ENCODE measurements around the gene SEMA4B. TPM values are rescaled to one million over a fixed set of nuclear protein-coding genes. Genes with fewer than 3 reads are reported as not detected.
"Not testable (repeated sequence)": the region's sequence is repeated elsewhere in the genome, so short reads cannot be mapped to it uniquely, and the experiment has no call there.

SEMA4B gene
- total RNA-seq, 1 donor from 2014 or later: 3.5 TPM

DNA sequence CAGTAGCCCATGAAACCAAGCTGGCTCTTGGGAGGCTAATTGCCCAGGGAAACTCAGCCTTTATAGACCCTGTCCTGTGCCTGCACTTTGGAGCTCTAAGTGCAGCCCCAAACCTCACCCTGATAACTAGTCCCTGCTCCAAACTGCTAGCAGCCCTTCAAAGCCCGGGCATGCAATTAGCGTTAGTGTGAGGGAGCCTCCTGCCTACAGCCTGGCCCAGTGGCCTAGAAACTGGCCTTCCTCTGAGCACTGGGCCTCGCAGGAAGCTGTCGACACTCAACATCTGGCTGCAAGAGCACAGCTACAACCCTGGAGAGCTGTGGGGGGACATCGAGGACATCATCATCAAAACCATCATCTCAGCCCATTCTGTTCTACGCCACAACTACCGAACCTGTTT lies 56.6 kb downstream of the SEMA4B start:
- no peak for DNase-seq (ENCODE audit: low read depth)

DNA sequence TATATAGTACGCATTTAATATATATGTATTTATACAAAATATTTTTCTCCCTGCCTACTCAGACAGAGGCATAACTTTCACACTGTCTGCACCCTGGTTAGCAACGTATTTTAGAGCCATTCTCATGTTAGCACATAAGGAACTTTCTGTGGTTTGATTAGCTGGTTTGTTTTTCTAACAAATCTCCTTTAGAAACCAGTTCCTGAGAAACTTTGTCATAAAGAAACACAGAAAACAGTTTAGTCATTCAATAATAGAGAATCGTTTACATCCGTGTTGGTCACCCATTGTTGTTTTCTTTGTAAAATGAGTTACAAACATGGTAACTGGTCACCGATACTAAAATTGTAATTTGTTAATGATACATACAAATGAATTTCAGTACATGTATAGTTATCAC lies 58.4 kb downstream of the SEMA4B start:
- no peak for DNase-seq (ENCODE audit: low read depth)

DNA sequence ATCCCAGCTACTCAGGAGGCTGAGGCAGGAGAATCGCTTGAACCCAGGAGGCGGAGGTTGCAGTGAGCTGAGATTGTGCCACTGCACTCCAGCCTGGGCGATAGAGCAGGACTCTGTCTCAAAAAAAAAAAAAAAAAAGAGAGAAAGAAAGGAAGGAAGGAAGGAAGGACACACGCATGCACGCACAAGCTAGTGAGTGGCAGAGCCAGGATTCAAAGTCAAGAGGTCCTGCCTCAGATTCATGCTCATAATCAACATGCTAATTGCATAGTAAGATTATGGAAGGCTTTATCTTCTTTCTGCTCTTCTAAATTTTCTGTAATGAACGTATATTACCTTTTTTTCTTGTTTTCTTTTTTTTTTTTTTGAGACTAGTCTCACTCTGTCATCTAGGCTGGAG lies 59.6 kb downstream of the SEMA4B start:
- DNase-seq (ENCODE audit: low read depth): not testable (repeated sequence)

DNA sequence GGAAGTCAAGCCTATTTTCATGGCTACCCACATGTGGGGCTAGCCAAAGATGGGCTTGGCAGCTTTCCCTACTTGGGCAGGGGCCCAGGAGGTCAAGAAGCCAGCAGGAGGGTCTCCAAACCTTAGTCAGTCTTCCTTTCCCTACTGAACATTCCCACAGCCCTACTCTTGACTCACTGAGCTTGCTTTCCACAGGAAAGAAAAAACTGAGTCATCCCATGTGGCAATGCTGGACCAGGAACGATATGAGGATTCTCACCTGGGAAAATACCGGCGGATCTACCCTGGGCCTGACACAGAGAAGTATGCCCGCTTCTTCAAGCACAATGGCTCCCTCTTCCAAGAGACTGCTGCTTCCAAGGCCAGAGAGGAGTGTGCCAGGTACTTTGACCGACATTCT lies 60.7 kb downstream of the SEMA4B start:
- DNase-seq (ENCODE audit: low read depth): no peak

DNA sequence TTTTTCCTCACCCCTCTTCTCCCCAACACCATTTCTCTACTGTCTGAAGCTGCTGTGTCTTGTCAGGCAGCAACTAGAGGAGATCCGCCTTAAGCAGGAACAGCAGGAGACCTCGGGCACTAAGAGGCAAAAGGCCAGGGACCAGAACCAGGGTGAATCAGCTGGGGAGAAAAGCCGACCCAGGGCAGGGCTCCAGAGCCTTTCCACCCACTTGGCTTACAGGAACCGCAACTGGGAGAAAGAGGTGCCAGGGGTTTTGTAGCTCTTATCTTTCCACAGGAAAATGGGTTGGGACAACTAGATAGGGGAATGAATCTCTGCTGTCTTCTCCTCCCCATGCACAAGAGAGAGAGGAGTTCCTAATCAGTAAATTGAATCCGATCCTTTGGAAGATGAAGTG lies 61.3 kb downstream of the SEMA4B start:
- no peak for DNase-seq (ENCODE audit: low read depth)

DNA sequence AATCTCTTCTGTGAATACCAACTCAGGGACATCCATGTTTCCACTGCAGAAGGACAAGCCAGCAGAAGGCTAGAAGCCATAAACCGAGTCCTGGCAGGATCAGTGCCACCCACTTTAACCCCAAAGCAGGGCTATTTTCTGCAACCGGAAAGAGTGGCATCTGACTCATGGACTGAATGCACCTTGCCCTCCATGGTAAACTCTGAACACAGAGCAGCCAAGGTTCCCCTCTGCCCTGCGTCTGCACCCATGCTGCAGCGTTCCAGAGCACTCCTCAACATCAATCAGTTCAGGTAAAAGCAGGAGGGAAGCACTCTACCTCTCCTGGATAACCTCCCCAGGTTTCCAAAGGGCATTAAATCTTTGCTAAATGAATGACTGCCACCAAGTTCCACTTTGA lies 63.5 kb downstream of the SEMA4B start:
- peak; percentile 58 for DNase-seq (ENCODE audit: low read depth)

DNA sequence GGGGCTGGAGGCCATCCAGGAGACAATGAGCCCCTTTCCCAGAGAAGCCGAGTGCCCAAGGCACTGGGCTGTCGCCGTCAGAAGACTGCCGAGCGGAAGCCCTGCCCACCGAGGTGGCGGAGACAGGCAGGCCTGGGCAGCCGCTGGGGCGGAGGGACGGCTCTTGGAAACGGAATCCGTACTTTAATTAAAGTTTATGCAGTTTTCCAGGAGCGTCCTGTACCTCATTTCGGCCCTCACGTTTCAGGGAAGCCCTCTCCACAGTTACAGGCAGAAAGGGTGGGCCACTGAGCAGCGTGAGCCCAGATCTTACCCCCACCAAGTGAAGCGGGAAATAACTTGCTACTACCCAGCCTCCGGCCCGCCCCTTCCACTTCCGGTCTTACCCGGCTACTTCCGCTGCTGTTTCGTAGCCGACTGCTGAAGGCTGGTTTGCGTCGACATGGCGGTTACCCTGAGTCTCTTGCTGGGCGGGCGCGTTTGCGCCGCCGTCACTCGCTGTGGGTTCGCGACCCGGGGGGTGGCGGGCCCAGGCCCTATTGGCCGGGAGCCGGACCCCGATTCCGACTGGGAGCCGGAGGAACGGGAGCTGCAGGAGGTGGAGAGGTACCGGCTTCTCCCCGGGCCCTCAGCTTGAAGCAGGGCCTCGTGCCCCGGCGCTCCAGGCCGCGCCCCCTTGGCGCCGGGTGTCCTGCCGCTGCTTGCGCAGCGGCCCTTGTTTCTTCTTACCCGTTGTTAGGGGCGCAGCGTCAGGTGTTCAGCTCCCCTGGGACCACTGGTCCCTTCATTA lies 64.3 kb downstream of the SEMA4B start, which contains the start of gene NGRN:
Gene NGRN, plus strand, starts transcription at position 402 of the 790 bp plus-strand sequence. Its CDS starts 41 bp downstream, at position 443.
- DNase-seq (ENCODE audit: low read depth): peak; percentile 92

DNA sequence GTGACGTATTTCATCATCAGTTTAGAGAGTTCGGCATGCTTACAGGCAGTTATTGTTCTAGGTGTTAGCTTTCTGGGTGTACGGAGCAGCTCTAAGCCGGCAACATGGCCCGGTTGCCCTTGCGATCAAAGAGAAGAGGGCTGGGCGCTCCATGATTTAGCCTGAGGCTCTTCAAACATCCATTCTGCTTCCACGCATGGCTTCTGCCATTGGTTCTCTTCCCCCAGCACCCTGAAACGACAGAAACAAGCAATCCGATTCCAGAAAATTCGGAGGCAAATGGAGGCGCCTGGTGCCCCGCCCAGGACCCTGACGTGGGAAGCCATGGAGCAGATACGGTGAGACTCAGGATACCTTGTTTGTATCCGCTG lies 64.9 kb downstream of the SEMA4B start:
- DNase-seq (ENCODE audit: low read depth): peak; percentile 49

DNA sequence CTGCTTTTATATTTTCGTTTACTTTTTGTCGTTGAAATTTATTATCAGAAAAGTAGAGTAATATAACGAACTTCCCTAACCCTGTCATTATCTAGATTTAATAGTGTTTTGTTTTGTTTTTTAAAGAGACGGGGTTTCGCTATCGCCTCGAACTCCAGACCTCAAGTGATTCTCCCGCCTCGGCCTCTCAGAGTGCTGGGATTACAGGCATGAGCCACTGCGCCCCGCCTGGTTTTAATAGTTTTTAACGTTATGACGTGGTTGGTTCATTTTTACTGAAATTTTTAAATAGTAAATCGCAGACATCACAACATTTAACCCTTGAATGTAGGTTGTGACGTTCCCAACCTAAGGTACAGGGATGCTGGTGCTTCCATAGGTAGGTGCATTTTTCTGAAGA lies 65.4 kb downstream of the SEMA4B start:
- peak; percentile 18 for DNase-seq (ENCODE audit: low read depth)

DNA sequence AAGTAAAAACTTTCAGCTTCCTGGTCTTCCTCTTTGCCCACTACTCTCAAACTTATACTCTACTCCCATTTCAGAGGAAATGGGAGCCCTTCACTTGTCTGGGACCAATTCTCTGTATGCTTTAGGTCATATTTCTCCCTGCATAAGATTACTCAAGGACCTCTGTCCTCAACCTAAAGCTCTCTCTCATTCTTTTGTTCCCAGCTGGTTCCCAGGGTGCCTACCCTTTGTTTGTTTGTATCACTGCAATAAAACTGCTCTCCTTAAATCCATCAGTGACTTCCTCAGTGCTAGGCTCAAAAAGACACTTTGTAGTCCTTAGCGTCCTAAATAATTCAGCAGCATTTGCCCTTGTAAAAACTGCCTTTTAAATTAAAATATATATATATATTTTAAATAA lies 67.3 kb downstream of the SEMA4B start:
- DNase-seq (ENCODE audit: low read depth): no peak

DNA sequence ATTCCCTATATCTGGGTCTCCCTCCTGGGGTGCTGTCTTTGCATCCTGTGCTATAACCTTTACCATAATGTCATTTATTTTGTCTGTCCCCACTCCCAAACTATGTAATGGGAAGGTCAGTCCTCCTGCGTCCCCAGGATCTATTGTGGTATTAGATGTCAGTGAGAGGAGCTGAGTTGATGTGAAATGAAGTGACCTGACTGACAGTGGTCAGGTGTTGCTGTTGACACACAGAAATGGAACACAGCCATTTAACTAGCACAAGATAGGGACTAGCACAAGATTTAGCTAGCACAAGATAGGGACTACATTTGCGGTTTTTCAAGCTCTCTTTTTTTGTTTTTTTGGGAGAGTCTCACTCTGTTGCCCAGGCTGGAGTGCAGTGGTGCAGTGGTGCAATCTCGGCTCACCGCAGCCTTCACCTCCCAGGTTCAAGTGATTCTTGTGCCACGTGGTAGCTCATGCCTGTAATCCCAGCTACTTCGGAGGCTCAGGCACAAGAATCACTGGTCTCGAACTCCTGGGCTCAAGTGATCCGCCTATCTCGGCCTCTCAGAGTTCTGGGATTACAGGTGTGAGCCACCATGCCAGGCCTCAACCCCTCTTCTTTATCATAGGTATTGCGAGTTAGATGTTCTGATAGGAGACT lies 69.5 kb downstream of the SEMA4B start:
- peak; percentile 20 for DNase-seq (ENCODE audit: low read depth)

DNA sequence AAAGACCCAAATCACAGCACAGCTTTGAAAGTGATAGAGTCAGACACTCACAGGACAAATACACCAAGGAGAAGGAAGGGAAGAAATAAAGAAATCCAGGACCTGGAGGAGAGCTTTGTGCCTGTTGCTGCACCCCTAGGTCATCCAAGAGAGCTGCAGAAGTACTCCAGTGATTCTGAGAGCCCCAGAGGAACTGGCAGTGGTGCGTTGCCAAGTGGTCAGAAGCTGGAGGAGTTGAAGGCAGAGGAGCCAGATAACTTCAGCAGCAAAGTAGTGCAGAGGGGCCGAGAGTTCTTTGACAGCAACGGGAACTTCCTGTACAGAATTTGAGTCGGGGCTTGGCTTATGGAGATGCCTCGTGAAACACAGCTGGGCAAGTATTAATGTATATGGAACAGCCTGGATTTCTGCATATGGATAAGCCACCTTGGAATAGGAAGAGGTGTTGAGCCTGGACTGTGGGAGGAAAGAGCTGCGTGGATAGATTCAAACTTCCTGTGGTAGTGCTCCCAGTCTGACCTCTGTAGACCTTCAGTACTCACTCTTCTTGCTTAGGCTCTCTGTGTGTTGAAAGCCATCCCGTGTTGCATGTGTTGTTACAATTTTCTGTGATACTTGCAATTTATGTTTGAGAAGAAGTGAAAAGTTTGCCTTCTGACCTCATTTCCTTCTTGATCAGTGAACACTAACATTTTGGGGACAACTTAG lies 70.5 kb downstream of the SEMA4B start:
- DNase-seq (ENCODE audit: low read depth): no peak

DNA sequence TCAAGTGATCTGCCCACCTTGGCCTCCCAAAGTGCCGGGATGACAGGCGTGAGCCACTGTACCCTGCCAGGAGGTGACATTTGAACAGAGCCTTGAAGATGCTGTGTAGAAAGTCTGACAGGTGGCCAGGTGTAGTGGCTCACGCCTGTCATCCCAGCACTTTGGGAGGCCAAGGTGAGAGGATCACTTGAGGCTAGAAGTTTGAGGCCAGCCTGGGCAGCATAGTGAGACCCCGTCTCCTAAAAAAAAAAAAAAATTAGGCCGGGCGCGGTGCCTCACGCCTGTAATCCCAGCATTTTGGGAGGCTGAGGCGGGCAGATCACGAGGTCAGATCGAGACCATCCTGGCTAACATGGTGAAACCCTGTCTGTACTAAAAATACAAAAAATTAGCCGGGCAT lies 77.3 kb downstream of the SEMA4B start:
- DNase-seq (ENCODE audit: low read depth): not testable (repeated sequence)

Other genes starting within 250 kb of the SEMA4B start
- 5.3 and 6.3 TPM in 2 replicates for gene ZNF710, start 200.0 kb upstream of the SEMA4B start, total RNA-seq
- 222 and 295 TPM in 2 replicates for gene IDH2, start 98.9 kb upstream of the SEMA4B start, total RNA-seq
- gene CIB1, start 32.6 kb downstream of the SEMA4B start, total RNA-seq: 9.2 and 17.7 TPM in 2 replicates
- 5.2 and 11.2 TPM in 2 replicates for gene GDPGP1, start 32.9 kb downstream of the SEMA4B start, total RNA-seq
- 0.08 TPM in 1 of 2 replicates, not detected in the other for gene TTLL13, start 48.2 kb downstream of the SEMA4B start, total RNA-seq
- gene NGRN, start 64.3 kb downstream of the SEMA4B start, total RNA-seq: 153 and 189 TPM in 2 replicates
- gene ZNF774, start 151.0 kb downstream of the SEMA4B start, total RNA-seq: 3.4 TPM in 2 replicates
- 66.3 and 95.9 TPM in 2 replicates for gene IQGAP1, start 186.9 kb downstream of the SEMA4B start, total RNA-seq